ENCODE data around the gene ITM2A. TPM values are rescaled to one million over a fixed set of nuclear protein-coding genes. Genes with fewer than 3 reads are reported as not detected.

ITM2A gene
- 10 to 100 TPM; 47.2 to 67.6 TPM for total RNA-seq

DNA sequence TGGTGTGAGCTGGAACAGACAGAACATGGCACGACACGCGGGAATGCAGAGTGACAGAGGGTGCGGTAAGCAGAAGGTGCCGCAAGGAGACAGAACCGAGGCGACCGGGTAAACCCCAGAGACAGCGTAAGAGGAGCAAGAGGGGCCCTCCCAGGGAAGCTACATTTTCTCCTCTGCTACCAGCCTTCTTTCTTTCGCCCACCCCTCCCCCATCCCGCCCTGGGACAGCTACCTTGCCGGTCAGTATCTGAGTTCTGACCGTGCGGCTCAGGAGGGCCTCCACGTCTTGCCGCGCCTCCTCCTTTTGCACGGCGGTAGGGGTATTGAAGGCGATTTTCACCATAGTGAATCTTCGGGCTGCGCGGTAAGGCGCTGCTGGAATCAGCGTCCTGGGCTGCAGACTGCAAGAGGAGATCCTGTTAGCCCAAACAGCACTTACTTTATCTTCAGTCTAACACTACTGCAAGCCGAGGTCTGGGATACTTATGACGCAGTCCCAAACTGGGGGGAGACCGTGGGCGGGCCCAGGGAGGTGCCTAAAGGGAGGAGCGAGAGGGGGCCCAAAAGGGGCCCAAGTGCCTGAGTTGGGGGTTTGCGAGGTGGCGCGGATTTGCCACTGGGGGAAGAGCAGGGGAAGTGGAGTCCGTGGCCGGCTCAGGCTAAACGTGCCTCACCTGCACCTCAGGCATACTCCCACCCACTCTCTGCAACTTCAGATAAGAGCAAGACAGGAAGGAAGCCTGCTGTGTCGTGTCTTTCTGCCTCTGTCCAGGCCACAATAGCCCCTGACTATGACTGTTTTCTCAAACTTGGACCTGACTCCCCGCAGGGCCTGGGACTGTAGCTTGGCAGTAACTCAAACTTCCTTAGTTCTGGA is at the start of gene ITM2A:
TSS of gene ITM2A (minus strand) at position 462 of the 877 bp plus-strand sequence. CDS start at position 343, 119 bp downstream.
- Mint-ChIP-seq H3K9me3 (no peaks in the 10 kb centered on the region), H3K4me1 (ENCODE audit: low read depth) (peaks cover 31% of the 10 kb centered on the region), H3K27me3 (ENCODE audit: low read depth) (peaks cover 21% of the 10 kb centered on the region), H3K27ac (peak within 1 kb of the TSS; percentile 96), H3K4me3 (peak within 1 kb of the TSS; percentile 95 to 96), H3K36me3 (ENCODE audit: insufficient read depth in 2 of 2) (peaks cover 0 to 7% of the 10 kb centered on the region in 2 donors)
- peak; percentile 59 to 62 for DNase-seq
- ATAC-seq (replicated peaks in 1 of 2): peak; percentile 80 to 81

DNA sequence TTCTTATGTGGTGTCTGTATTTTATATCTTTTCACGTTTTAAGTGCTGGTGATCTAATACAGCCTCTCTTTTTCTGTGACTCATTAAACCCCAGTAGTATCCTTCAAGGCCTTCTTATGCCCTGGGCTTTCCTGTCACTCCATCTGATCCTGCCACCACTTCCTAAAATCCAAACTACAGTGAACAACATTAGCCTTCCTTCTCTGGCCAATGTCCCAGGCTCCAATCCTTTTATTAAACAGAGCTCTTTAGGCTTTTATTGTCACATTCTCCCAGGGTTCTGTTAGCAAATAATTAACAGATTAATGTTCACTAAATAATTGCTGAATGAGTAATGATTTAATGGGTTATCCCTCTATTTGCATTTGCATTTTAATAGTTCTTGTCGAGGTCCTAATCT is 47.9 kb upstream of the ITM2A start:
- DNase-seq: no peak
- Mint-ChIP-seq H3K9me3 (peaks cover 0 to 2% of the 10 kb centered on the region in 2 donors), H3K4me1 (ENCODE audit: low read depth) (peaks cover 19% of the 10 kb centered on the region), H3K27me3 (ENCODE audit: low read depth) (peaks cover 8% of the 10 kb centered on the region), H3K36me3 (ENCODE audit: insufficient read depth in 2 of 2) (no peaks in the 10 kb centered on the region), H3K4me3 (no peak overlapping the region), H3K27ac (no peak overlapping the region)
- no peak for ATAC-seq (replicated peaks in 1 of 2)

DNA sequence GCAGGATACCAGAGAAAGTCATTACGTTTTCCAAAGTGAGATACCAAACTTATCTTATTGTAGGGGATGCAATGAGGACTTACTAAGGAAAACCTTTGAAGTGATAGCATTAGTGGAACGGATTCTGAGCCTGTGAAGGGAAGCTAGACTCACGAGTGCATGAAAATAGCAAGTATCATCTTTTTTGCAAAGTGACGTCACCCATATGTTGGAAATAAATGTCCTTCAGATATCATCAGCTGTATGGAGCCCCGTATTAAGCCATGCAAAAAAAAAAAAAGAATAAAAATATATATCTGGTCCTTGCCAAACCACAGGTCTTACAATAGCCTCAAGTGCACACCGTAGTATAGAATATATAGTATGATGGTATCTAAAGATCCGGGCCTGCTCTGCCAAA is 46.8 kb upstream of the ITM2A start:
- Mint-ChIP-seq H3K4me3 (no peak overlapping the region), H3K9me3 (peaks cover 0 to 2% of the 10 kb centered on the region in 2 donors), H3K4me1 (ENCODE audit: low read depth) (peaks cover 29% of the 10 kb centered on the region), H3K27ac (no peak overlapping the region), H3K36me3 (ENCODE audit: insufficient read depth in 2 of 2) (no peaks in the 10 kb centered on the region), H3K27me3 (ENCODE audit: low read depth) (peaks cover 6% of the 10 kb centered on the region)
- DNase-seq (no peak), ATAC-seq (replicated peaks in 1 of 2) (no peak)

- Mint-ChIP-seq H3K27me3 (ENCODE audit: low read depth) (peaks cover 6% of the 10 kb centered on the region), H3K4me1 (ENCODE audit: low read depth) (peaks cover 34% of the 10 kb centered on the region), H3K4me3 (peak overlapping the region; percentile 73 to 87), H3K9me3 (peaks cover 0 to under 1% of the 10 kb centered on the region in 2 donors), H3K36me3 (ENCODE audit: insufficient read depth in 2 of 2) (no peaks in the 10 kb centered on the region), H3K27ac (peak overlapping the region; percentile 91)
- no peak for ATAC-seq (replicated peaks in 1 of 2)
- DNase-seq: no peak
Observed at GRCh38 chrX:79412972-79413371, 45.8 kb upstream of the ITM2A start.

GRCh38 chrX:79412166-79412565 is 45.0 kb upstream of the ITM2A start:
- peak overlapping the region; percentile 73 to 87 for H3K4me3 Mint-ChIP-seq
- peaks cover 40% of the 10 kb centered on the region for H3K4me1 Mint-ChIP-seq (ENCODE audit: low read depth)
- H3K9me3 Mint-ChIP-seq: no peaks in the 10 kb centered on the region
- ATAC-seq (replicated peaks in 1 of 2) (no peak), DNase-seq (no peak)
- no peak overlapping the region for H3K27ac Mint-ChIP-seq
- no peaks in the 10 kb centered on the region for H3K36me3 Mint-ChIP-seq (ENCODE audit: insufficient read depth in 2 of 2)
- H3K27me3 Mint-ChIP-seq (ENCODE audit: low read depth): peaks cover 6% of the 10 kb centered on the region

DNA sequence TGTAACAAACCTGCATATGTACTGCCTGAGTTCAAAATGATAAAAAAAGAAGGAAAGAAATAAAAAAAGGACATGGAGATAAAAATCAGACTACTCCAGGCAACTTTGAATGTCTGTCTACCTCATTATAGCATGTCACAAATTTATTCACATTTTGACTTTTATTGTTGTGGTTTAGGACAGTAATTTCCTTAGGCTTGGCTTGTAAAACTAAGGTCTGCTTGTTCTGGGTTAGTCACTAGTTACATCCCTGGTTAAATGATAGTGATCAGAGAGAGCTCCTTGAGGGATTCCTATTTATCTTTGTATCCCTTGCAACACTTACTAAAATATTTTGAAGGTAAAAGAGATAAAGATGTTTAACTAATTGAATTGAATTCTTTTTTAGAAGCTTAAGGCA is 42.5 kb upstream of the ITM2A start:
- H3K27me3 Mint-ChIP-seq (ENCODE audit: low read depth): no peaks in the 10 kb centered on the region
- peaks cover 40% of the 10 kb centered on the region for H3K4me1 Mint-ChIP-seq (ENCODE audit: low read depth)
- ATAC-seq (replicated peaks in 1 of 2): no peak
- H3K36me3 Mint-ChIP-seq (ENCODE audit: insufficient read depth in 2 of 2): peaks cover 0 to 2% of the 10 kb centered on the region in 2 donors
- DNase-seq: no peak
- peaks cover 2% of the 10 kb centered on the region in 2 donors for H3K9me3 Mint-ChIP-seq
- H3K27ac Mint-ChIP-seq: peak overlapping the region; percentile 15
- H3K4me3 Mint-ChIP-seq: no peak overlapping the region

GRCh38 chrX:79408623-79409322 is 41.6 kb upstream of the ITM2A start:
- peaks cover 40% of the 10 kb centered on the region for H3K4me1 Mint-ChIP-seq (ENCODE audit: low read depth)
- peak overlapping the region in 1 of 2 donors; percentile 32 for H3K4me3 Mint-ChIP-seq
- ATAC-seq (replicated peaks in 1 of 2) (no peak), DNase-seq (no peak)
- peaks cover 0 to 2% of the 10 kb centered on the region in 2 donors for H3K36me3 Mint-ChIP-seq (ENCODE audit: insufficient read depth in 2 of 2)
- H3K27ac Mint-ChIP-seq: peak overlapping the region; percentile 9
- H3K9me3 Mint-ChIP-seq: peaks cover 2% of the 10 kb centered on the region in 2 donors
- H3K27me3 Mint-ChIP-seq (ENCODE audit: low read depth): no peaks in the 10 kb centered on the region

DNA sequence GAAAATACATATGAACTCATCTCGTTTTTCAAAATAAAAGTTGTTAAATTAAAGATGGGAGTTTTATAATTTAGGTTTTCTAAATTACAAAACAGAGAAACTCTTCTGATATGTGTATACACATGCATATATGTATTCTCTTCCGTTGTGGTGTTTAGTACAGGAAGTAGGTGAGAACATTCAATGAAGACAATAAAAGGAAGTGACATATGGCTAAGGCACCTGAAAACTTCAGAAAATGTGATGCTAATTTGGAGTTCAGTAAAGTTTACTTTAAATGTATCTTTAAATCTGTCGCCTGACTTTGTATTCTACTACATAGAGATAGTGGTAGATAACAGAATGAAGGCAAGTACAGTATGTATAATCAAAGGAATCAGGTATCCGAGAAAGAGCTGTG is 33.5 kb upstream of the ITM2A start:
- Mint-ChIP-seq H3K27ac (peak overlapping the region; percentile 88), H3K36me3 (ENCODE audit: insufficient read depth in 2 of 2) (peaks cover 0 to 8% of the 10 kb centered on the region in 2 donors), H3K4me1 (ENCODE audit: low read depth) (peaks cover 11% of the 10 kb centered on the region), H3K4me3 (no peak overlapping the region), H3K9me3 (peaks cover 2% of the 10 kb centered on the region in 2 donors), H3K27me3 (ENCODE audit: low read depth) (no peaks in the 10 kb centered on the region)
- ATAC-seq (replicated peaks in 1 of 2): no peak
- no peak for DNase-seq

DNA sequence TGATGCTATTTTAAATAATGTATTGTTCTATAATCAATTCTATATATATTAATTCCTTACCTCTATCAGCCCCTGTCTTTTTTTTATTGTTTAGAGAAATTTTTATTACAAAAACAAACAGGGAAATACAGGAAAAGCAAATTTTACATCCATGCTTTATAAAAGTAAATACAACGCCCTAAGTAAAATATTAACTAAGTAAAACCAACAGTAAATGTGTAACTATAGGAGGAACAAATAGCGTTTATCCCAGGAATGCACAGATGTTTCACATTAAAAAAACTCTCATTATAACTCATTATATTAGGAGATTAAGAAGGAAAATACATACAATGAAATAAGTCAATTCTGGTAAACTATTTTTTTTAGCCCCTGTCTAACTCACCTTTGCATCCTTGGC is 8.2 kb upstream of the ITM2A start:
- Mint-ChIP-seq H3K4me1 (ENCODE audit: low read depth) (peaks cover 4% of the 10 kb centered on the region), H3K36me3 (ENCODE audit: insufficient read depth in 2 of 2) (peaks cover 0 to 1% of the 10 kb centered on the region in 2 donors), H3K27ac (no peak overlapping the region), H3K9me3 (peaks cover 1 to 6% of the 10 kb centered on the region in 2 donors), H3K4me3 (no peak overlapping the region), H3K27me3 (ENCODE audit: low read depth) (peaks cover 7% of the 10 kb centered on the region)
- ATAC-seq (replicated peaks in 1 of 2) (no peak), DNase-seq (no peak)

GRCh38 chrX:79371640-79372039 is 4.5 kb upstream of the ITM2A start:
- peaks cover 15% of the 10 kb centered on the region for H3K27me3 Mint-ChIP-seq (ENCODE audit: low read depth)

GRCh38 chrX:79371101-79371500 is 4.0 kb upstream of the ITM2A start:
- Mint-ChIP-seq H3K4me1 (ENCODE audit: low read depth) (peaks cover 18% of the 10 kb centered on the region), H3K27ac (no peak overlapping the region), H3K9me3 (peaks cover 1 to 4% of the 10 kb centered on the region in 2 donors), H3K36me3 (ENCODE audit: insufficient read depth in 2 of 2) (peaks cover 1 to 2% of the 10 kb centered on the region in 2 donors), H3K4me3 (no peak overlapping the region), H3K27me3 (ENCODE audit: low read depth) (peaks cover 12% of the 10 kb centered on the region)
- ATAC-seq (replicated peaks in 1 of 2) (no peak), DNase-seq (no peak)

More at GRCh38 chrX:79371640-79372039, 4.5 kb upstream of the ITM2A start:
- Mint-ChIP-seq H3K9me3 (peaks cover 1 to 4% of the 10 kb centered on the region in 2 donors), H3K36me3 (ENCODE audit: insufficient read depth in 2 of 2) (peaks cover 0 to 1% of the 10 kb centered on the region in 2 donors), H3K4me1 (ENCODE audit: low read depth) (peaks cover 18% of the 10 kb centered on the region), H3K27ac (no peak overlapping the region), H3K4me3 (no peak overlapping the region)
- DNase-seq (no peak), ATAC-seq (replicated peaks in 1 of 2) (no peak)

GRCh38 chrX:79369871-79370270 is 2.7 kb upstream of the ITM2A start:
- peaks cover 1 to 4% of the 10 kb centered on the region in 2 donors for H3K9me3 Mint-ChIP-seq
- peaks cover 21% of the 10 kb centered on the region for H3K27me3 Mint-ChIP-seq (ENCODE audit: low read depth)
- peaks cover 18% of the 10 kb centered on the region for H3K4me1 Mint-ChIP-seq (ENCODE audit: low read depth)
- ATAC-seq (replicated peaks in 1 of 2) (no peak), DNase-seq (no peak)
- H3K4me3 Mint-ChIP-seq: peak overlapping the region in 1 of 2 donors; percentile 54
- H3K27ac Mint-ChIP-seq: no peak overlapping the region
- H3K36me3 Mint-ChIP-seq (ENCODE audit: insufficient read depth in 2 of 2): peaks cover 1 to 7% of the 10 kb centered on the region in 2 donors

- H3K4me3 Mint-ChIP-seq: peak overlapping the region in 1 of 2 donors; percentile 95
Observed at GRCh38 chrX:79368441-79368840, 1.3 kb upstream of the ITM2A start.

More at GRCh38 chrX:79368441-79368840, 1.3 kb upstream of the ITM2A start:
- H3K36me3 Mint-ChIP-seq (ENCODE audit: insufficient read depth in 2 of 2): peaks cover 0 to 7% of the 10 kb centered on the region in 2 donors
- no peak overlapping the region for H3K27ac Mint-ChIP-seq
- DNase-seq (no peak), ATAC-seq (replicated peaks in 1 of 2) (no peak)
- peaks cover 22% of the 10 kb centered on the region for H3K4me1 Mint-ChIP-seq (ENCODE audit: low read depth)
- H3K27me3 Mint-ChIP-seq (ENCODE audit: low read depth): peaks cover 21% of the 10 kb centered on the region
- no peaks in the 10 kb centered on the region for H3K9me3 Mint-ChIP-seq
